Hematopoietic multipotent progenitor cell treated with erythropoietin and hydrocortisone succinate and interleukin-3 and kit ligand, for 17 days (in vitro differentiated cells): Measurements from ENCODE around the gene TMEM135.
"Not testable (repeated sequence)": the region's sequence is repeated elsewhere in the genome, so short reads cannot be mapped to it uniquely, and the experiment has no call there.

Experiments
- DNase-seq: peaks from one replicate; pipeline ENCODE4 v3.0.0-alpha.2; 2015; ENCODE audit warnings: low spot score

TMEM135 gene

GRCh38 chr11:87037450-87038234, at the start of gene TMEM135:
Gene TMEM135 (plus strand): TSS chr11:87037934. CDS start chr11:87038046, 112 bp downstream.
- DNase-seq, result peak; percentile 89

DNA sequence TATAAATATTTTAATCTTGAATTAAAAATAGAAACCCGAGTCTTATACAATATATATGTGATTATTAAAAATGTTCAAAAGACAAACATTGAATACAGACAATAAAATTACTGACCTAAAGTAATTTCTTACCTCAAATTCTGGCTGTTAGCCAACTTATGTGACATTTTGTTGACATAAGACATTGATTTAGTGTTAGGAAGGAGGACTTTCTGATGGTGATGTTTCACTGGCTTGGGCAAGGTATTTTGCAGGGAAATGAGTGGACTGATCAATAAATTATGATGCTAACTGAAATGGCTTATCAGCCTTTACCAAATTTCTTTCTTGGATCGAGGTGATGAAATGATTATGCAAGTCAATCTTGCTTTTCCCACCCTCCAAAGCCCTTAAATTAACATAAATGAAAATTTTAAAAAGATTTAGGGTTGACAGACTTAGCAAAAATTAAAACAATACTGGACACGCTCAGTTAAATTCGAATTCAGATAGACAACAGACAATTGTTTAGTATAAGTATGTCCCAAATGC, 49.3 kb upstream of the TMEM135 start:
- no peak for DNase-seq

DNA sequence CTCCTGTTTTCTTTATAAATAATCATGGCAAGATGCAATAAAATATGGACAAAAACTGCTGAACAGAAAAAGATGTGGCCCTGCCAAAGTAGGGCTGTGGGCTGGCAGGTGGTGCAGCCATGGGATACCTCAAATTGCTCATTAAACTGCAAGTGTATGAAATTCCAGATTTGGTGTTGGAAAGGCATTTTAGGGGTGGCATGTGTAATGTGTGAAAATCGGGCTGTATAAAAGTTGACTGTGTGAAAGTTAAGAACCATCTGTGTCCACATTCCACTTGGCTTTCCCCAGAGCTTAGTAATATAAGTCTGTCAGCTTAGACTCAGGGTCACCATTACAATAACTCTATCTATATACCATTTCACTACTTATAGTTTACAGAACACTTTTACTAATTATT, 47.7 kb upstream of the TMEM135 start:
- DNase-seq, result no peak

- DNase-seq, result no peak
Observed at GRCh38 chr11:86990515-86990914, 47.2 kb upstream of the TMEM135 start.

- DNase-seq, result no peak
Observed at GRCh38 chr11:86991341-86991740, 46.4 kb upstream of the TMEM135 start.

GRCh38 chr11:86992340-86992739, 45.4 kb upstream of the TMEM135 start:
- not testable (repeated sequence) for DNase-seq

DNA sequence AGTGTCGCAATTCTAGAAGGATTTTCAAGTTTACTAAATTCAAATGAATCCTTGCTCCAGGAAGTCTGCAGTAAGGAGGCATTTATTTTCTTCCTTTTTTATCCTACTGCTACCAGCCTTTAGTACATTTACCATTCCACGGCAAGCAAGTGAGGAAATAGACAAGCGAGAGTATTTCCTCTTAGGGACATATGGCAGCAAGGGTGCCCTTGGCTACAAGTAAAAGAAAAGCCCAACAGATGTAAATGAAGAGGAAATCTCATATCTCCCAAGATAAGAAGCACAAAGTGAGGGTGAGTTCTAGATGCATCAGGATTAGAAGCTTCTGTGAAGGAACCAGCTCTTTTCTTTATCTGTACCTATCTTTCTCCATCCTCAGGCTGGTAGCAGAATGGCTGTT, 44.7 kb upstream of the TMEM135 start:
- no peak for DNase-seq

- DNase-seq, result no peak
Observed at GRCh38 chr11:86996953-86997570, 40.7 kb upstream of the TMEM135 start.

DNA sequence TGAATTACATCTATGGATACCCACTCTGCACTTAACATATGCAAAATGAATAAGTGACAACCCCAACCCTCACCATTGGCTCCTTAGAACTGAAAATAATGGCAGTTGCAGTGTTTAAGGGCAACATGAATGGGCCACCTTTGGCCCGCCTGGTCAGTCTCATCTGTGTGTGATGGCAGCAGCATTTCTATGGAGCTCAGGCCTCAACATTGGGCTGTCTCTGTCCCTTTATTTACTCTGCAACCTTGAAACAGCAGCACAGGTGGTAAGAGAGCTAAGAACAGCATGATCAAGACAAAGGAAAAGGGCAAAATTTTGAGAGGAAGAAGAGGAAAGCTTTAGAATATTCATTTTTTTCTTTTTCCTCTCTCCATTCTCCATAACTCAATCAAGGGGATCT, 38.3 kb upstream of the TMEM135 start:
- no peak for DNase-seq

- peak; percentile 67 for DNase-seq
Observed at GRCh38 chr11:86999859-87000753, 37.6 kb upstream of the TMEM135 start.

GRCh38 chr11:87002918-87003317, 34.8 kb upstream of the TMEM135 start:
- DNase-seq, result no peak

DNA sequence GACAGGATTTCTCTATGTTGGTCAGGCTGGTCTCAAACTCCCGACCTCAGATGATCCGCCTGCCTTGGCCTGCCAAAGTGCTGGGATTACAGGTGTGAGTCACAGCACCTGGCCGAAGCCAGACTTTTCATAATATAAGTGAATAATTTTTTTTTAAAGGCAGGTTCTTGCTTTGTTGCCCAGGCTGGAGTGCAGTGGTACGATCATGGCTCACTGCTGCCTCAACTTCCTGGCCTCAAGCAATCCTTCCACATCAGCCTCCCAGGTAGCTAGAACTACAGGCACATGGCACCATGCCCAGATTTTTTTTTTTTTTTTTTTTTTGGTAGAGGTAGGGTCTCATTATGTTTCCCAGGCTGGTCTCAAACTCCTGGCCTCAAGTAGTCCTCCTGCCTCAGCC, 33.5 kb upstream of the TMEM135 start:
- DNase-seq, result not testable (repeated sequence)

GRCh38 chr11:87005569-87005921, 32.2 kb upstream of the TMEM135 start:
- no peak for DNase-seq

GRCh38 chr11:87006035-87006434, 31.7 kb upstream of the TMEM135 start:
- no peak for DNase-seq

DNA sequence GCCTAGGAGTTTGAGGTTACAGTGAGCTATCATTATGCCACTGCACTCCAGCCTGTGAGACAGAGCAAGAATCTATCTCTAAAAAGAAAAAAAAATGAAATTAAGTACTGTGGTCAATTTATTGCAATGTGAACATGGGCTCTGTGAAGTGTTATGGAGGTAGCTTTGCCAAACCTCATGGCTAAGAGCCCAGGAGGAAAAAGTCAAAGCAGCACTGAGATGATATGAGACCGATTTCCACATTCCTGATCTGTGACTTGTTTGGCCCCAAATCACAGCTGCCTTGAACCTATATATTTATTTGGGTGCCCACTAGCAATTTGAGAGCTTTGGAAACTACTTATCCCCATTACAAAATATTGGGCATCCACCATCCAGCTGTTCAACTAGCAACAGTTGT, 29.8 kb upstream of the TMEM135 start:
- no peak for DNase-seq

DNA sequence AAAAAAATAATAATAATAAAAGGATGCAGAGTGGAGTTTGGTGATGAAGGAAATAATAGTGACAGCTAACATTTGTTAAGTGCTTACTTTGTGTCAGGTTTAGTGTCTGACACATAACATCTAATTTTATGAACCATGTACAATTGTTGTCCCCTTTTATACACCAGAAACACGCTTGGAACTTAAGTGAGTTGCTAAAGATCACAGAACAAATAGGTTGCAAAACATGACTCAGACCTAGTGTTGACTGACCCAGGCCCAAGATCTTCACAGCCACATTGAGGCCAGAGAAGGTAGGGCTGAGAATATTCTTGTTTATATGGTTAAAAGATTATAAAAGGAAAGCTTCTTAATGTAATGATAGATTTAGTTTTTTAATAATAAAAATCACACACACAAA, 25.6 kb upstream of the TMEM135 start:
- DNase-seq, result no peak

DNA sequence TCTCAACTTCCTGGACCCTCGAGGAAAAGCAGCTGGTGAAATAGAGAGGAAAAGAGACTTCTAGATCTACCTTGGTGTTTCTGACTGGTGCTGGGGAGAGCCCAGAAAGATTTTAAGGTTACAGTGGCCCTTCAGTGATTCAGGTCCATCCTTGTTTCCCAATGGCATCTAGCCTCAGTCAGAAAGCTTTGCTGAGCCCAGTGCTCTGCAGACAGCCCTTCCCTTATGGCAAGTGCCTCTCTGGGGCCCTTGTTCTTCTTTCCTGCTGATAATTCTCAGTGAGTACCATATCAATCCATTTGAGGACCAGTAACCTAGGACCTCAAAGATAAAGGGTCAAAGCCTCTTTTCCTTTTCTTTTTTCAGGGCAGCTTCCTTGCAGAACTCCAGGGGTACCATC, 25.1 kb upstream of the TMEM135 start:
- no peak for DNase-seq

DNA sequence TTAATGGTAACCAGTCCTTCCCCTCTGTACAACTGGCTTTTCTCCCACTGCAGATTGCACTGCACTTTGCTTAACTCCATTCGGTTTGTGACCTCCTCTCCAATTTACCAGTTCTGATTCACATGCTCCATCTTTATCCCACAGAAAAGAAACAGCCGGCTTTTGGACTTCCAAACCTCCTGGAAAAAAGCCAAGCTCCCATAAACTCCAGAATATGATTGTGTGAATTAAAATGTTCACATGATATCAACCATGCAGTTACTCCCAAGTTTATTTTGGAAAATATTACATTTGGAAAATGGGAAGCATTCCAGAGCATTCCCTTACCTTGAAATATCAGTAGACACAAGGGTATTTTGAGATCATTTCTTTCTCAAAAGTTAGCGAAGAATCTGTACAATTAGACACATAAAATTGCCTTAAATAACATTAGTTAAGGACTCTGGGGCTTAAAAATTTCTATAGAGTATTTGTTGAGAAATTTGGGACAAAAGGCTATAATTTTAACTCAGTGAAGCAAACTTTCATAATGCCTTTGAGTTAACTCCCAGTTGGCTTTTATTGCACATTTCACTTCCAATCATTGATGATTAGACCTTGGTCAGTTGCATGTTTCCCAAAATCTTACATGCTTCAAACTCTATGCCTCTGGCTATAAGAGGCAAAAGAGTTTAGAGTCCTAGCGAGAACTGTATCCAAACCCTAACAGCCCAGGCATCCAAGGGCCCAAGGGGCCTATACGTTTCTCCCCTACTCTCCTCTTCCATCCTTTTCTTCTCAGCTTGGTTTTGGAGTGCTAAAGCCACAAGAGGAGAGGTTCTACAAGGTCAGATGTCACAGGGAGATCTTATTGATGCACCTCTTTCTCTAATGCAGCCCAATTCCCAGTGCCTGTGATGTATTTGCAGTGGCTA, 23.6 kb upstream of the TMEM135 start:
- no peak for DNase-seq

DNA sequence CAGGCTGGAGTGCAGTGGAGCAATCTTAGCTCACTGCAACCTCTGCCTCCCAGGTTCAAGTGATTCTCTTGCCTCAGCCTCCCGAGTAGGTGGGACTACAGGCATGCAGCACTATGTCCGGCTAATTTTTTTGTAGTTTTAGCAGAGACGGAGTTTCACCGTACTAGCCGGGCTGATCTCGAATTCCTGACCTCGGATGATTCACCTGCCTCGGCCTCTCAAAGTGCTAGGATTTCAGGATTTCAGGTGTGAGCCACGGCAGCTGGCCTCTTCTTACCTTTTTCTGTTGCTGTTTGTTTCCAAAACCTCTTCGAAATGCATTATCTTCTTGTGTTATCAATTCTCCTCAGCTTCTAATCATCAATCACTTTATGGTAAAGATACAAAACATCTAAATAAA, 22.1 kb upstream of the TMEM135 start:
- no peak for DNase-seq

DNA sequence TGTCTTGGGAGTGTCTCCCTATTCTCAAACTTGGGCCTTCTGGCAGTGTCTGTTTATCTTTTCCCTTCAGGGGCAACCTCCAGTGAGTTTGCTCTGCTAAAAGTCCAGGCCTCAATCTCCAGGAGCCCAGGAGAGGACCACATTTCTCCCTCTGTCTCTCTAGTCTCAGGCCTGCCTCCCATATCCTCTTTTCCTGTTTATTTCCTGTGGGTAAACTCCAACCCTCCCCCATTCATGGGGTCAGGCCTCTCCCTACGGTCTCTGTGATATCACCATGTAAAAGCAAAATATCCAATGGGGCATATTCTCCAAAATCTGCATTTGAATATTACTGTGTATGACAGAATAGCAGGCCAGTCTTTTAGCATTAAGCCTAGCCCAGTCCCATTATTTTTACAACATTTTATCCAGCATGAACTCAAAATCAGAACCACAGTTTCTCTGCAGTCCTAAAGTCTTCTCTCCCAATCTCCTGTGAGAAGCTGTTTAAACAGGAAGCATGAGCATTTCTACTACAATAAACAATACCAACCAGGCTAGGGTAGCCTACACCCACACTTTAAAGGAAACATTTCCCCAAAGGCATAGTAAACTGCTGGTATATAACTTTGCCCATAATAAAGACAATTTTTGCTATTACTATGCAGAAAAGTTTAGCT, 18.0 kb upstream of the TMEM135 start:
- no peak for DNase-seq

DNA sequence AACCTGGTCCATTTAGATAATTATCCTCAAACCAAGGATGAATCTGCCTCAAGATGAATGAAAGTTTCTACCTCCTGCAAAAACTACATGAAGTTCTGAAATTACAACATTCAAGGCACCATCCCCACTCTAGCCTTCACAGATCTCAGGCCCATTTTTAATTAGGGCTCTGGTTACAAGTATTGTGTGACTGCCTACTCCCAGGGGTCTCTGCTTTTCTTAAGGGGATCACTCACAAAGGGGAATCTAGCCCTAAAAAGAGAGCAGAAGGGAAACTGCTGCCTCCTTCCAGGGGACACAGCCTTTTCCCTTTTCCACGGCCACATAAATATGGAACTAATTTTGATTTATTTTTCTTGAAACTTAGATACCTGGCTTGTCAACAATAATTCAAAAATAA, 17.4 kb upstream of the TMEM135 start:
- DNase-seq, result no peak
